Hindlimb muscle (tissue), 1 donor: Measurements from ENCODE around the gene ADAMTSL1. TPM values are rescaled to one million over a fixed set of nuclear protein-coding genes. Genes with fewer than 3 reads are reported as not detected.

Experiments used
- DNase-seq: peaks from one replicate; pipeline ENCODE4 v3.0.0-alpha.2; 2013
- polyA plus RNA-seq: library from polyadenylated mRNA; unstranded; fragments of 120-200 nt; gene quantifications from one replicate; pipeline ENCODE4 v1.2.1, GENCODE V29; 2013; ENCODE audit not compliant: insufficient read length

ADAMTSL1 gene
- polyA plus RNA-seq, 1 donor: 20.7 TPM

DNA sequence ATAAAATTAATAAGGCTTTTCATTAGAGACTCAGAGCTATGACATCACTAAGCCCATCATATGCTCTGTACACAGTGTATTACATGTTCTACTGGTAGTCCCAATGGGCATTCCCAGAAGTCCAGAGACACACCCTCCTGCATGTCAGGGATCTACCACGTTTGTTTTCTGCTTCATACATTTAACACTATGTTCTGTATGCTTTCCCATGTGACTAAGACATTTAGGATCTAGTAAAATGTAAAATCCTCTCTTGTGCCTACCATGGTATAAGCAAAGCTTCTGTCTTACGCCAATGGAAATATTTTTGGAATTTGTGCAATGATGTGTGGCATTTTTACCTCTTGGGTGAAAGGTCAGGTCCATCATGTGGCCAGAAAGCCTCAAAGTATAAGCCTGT is 192.4 kb downstream of the ADAMTSL1 start:
- no peak for DNase-seq

GRCh38 chr9:18666986-18667772 is 193.2 kb downstream of the ADAMTSL1 start:
- peak; percentile 26 for DNase-seq

GRCh38 chr9:18668944-18669343 is 195.0 kb downstream of the ADAMTSL1 start:
- DNase-seq: no peak

- DNase-seq: no peak
These were observed 198.8 kb downstream of the ADAMTSL1 start for GRCh38 chr9:18672706-18673105.

GRCh38 chr9:18673179-18673578 is 199.2 kb downstream of the ADAMTSL1 start:
- DNase-seq: no peak

GRCh38 chr9:18675332-18675731 is 201.4 kb downstream of the ADAMTSL1 start:
- no peak for DNase-seq

DNA sequence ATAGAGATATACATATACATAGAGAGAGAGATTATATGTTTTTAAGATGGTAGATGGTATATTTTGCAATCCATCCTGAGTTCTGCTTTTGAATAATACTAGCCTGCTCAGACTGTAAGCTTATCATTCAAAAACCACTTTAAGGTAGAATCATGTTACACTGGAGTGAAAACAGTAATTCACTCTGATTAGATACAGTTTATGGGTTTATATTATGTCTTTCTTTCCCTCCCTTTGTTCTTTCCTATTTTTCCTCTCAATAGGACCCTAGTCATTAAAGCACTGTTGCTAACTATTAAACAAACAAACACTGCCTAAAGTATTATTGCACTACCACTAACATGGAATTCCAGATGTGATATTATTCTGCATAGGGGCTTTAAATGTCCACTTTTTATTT is 202.0 kb downstream of the ADAMTSL1 start:
- no peak for DNase-seq

DNA sequence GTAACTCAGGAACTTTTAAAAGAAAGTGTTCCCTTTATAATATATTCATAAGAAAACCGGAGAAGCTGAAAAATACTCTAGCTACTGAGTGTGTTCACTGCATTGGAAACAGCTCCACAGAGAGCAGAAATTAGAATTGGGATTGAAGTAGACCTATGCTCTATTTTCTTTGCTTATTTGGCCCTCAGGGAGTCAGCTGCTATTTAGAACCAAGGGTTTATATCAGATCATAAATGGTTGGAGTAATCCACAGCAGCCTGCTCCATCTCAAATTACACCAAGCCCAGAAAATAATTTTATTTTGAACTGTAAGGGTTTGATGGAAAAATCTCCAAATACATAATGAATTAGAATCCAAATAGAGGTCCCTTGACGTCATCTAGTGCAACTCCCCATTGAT is 202.6 kb downstream of the ADAMTSL1 start:
- DNase-seq: no peak

- DNase-seq: peak; percentile 45
These were observed 205.1 kb downstream of the ADAMTSL1 start for GRCh38 chr9:18678821-18679590.

DNA sequence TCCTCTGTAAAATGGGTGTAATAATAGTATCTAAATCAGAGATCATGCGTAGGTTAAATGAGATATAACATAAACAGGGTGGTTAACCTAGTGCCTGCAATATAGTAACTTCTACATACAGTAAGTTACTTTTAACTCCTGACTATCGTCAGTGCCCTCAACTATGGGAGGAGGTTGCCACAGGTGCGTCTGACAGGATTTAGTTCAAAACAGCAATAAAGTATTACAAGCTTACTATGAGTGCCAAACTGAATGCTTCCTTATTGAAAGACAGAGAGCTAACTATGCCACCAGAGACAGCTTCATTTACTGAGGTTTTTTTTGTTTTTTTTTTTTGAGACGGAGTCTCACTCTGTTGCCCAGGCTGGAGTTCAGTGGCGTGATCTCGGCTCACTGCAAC is 209.0 kb downstream of the ADAMTSL1 start:
- DNase-seq: no peak

DNA sequence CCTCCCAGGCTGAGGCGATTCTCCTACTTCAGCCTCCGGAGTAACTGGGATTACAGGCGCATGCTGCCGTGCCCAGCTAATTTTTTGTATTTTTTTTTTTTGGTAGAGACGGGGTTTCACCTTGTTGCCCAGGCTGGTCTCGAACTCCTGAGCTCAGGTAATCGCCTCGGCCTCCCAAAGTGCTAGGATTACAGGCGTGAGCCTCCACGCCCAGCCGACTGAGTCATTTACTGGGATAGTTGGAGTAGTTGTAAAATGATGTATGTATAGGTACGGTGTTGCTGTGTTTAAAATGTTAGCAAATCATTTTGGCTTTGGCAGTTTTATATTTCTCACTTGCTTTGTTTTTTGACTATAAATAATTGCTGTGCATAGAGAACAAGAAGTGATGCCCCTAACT is 209.4 kb downstream of the ADAMTSL1 start:
- no peak for DNase-seq

DNA sequence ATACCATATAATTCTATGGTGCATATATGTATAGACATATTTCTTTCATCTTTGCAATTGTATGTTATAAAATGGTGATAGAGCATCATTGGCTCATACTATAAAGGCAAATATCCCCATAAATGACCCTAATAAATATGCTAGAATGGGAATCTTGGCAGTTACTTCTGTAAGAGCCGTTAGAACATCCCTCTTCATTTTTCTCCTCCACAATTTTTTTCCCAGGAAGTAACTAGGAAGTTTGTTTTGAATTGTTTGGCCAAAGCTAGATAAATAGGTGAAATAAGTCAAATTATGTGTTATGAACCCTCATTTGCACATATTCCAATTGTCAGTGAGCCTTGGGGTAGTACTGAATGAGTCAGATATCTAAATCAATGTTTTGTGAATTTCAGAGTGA is 209.9 kb downstream of the ADAMTSL1 start:
- no peak for DNase-seq

DNA sequence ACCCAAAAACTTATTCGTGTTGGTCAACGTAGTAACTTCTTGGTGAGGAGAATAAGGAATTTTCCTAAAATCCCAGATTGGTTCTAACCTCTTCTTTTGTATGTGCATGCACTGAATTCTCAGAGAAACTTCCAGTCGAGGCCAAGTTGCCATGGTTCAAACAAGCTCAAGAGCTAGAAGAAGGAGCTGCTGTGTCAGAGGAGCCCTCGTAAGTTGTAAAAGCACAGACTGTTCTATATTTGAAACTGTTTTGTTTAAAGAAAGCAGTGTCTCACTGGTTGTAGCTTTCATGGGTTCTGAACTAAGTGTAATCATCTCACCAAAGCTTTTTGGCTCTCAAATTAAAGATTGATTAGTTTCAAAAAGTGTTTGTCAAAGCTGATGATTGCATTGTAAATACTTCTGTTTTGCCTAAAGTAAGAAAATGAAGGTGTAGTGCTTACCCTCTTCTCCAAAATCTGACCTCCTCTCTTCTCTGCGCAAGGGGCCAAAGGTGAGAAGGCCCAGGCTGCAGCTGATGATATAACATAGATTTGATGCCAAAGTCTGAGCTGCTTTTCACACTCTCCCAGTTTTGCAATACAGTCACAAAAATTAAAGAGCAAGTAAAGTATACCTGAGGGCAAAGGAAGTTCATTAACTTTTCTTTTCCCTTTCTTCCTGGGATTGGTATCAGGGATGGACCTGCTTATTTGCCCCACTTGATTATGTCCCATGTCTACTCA is 210.8 kb downstream of the ADAMTSL1 start:
- no peak for DNase-seq

DNA sequence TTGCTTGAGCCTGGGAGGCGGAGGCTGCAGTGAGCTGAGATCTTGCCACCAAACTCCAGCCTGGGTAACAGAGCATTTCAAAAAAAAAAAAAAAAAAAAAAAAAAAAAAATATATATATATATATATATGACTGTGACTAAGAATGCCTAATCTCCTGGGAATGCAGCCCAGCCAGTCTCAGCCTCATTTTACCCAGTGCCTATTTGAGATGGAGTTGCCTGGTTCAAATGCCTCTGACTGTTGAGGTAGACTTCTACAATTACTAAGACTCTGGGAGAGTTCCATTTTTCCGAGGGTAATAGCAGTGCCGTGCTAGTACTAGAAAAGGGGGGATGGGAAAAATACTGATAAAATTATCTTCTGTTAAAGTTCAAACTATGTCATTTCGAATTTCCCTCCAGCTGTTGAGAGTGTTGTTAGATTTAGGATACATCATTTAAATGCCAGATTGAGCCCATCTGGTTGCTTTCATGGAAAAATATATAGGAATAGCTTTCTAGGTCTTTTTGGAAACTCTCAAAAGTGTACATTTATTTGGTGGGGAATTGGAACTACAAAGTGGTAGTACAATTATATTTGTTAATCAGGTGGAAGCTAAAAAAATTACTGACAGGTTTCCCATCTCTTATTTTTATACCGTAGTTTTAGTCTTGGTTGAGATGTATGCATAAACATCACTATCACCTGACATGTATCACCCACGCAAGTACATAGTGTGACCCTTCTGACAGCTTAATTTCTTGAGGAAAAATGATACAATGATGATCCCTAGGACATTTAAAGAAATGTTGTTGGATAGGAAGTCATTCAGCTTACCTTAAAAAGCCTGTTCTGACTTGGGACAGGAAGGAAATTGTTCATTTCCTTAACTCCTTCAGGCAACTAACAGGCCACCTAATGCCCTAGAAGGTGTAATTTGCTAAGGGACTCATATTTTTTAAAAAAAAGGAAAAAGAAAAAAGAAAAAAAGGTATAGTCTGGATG is 214.9 kb downstream of the ADAMTSL1 start:
- no peak for DNase-seq

DNA sequence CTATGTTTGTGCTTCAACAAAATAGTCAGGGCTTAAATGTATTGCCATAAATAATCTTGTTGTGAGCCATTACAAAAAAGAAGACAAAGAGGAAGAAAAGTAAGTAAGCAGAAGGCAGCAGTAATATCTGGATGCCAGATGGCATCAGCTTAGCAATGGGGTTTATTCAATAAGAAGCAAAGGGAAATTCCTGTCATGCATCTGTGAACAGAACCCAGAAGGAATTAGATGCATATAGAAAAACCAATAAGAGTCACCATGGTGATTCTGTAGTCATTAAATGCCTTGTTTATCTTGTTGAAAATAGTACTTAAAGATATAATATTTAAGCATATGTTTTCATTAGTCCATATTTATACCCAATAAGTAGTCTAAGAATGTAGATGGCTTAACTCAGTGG is 216.0 kb downstream of the ADAMTSL1 start:
- DNase-seq: no peak

DNA sequence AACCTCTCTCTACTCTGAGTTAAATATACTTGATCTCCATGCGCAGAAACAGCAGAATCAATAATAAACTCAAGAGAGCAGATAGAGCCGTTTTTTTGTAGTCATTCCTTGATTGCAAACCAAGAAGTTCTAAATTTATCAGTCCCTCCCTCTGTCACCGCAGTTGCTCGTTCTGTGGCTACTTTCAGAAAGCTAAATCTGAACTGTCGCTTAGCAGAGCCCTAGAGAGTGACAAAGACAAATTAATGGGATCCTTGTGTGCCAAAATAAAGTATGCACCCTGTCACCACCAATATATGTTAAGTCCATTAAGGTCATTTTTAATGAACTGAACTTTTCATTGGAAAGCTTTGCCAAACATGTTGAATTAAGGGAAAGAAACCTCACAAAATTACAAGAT is 218.3 kb downstream of the ADAMTSL1 start:
- DNase-seq: no peak

DNA sequence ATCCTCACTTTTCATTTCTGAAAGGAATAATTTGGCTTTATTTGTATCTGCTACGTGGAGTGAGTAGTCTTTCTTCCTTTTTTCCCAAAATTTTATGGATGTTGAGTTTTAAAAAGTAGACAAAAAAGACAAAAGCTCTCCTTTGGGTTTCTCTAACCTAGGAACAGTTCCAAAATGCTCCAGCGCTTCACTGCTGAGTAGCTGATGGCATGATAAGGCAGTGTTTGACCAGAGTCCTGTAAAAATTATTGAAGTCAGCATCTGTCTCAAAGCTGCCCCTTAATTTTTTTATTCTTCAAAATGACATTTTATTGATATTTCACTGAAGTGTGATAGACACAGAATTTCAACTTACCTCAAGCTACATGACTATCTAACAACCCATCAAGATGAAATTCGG is 219.0 kb downstream of the ADAMTSL1 start:
- no peak for DNase-seq

- no peak for DNase-seq
These were observed 221.2 kb downstream of the ADAMTSL1 start for GRCh38 chr9:18694959-18695668.

DNA sequence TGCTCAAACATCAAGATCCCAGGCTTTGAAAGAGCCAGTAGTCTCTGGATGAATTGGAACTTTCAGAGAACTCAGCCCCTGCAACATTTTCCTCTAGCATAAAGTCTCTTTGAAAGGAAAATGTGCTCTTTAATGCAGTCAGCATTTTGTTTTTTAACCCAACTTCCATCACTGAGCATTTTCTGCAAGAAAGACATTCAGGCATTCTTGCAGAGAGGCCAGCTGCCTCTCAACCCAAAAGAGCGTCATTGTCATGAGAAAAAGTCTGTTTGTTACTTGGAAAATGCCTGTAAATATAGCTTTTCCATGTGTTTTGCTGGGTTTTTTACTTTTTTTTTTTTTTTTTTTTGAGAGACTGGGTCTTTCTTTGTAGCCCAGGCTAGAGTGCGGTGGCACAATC is 225.0 kb downstream of the ADAMTSL1 start:
- DNase-seq: no peak

- DNase-seq: no peak
These were observed 225.8 kb downstream of the ADAMTSL1 start for GRCh38 chr9:18699764-18700163.

DNA sequence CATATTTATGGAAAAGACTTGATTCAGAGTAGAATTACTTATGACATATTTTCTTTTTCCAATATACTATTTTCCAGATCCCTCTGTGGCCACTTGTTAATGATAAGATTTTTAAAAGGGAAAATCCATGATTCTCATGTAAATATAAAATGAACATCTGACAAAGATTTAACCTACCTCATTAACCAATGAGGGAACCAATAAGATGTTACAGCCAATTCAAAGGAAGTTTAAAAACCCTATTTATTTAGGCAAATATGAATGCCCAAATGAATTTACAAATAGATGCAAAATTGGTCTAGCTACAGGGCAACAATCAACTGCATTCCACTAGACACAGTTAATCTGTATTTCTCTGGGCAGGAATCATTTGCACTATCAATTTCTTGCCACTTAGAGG is 226.8 kb downstream of the ADAMTSL1 start:
- no peak for DNase-seq
